H9 (cell line): ENCODE results near the gene CAPN9. TPM values are rescaled to one million over a fixed set of nuclear protein-coding genes. Genes with fewer than 3 reads are reported as not detected.

Source experiments
- DNase-seq: peaks from one replicate; pipeline ENCODE4 v3.0.0-alpha.2; 2017
- H2AFZ ChIP-seq: one replicate; pipeline ENCODE4 v1.6.1; 2013; ENCODE audit warnings: mild to moderate bottlenecking, low read length, control low read depth, moderate library complexity
- H2AK5ac ChIP-seq: 2 replicates; pipeline ENCODE4 v1.6.1; 2013; ENCODE audit warnings: low read length, control low read depth, mixed read lengths; ENCODE audit not compliant: insufficient read length
- H2BK120ac ChIP-seq: one replicate; pipeline ENCODE4 v1.6.1; 2013; ENCODE audit warnings: low read depth, mild to moderate bottlenecking, low read length, control low read depth, inconsistent platforms; ENCODE audit not compliant: poor library complexity, severe bottlenecking
- H2BK12ac ChIP-seq: 2 replicates; pipeline ENCODE4 v1.6.1; 2013; ENCODE audit warnings: low read length, control low read depth, mixed read lengths, low read depth; ENCODE audit not compliant: insufficient read length
- H2BK15ac ChIP-seq: 2 replicates; pipeline ENCODE4 v1.6.1; 2013; ENCODE audit warnings: low read depth, low read length, control low read depth
- H2BK20ac ChIP-seq: one replicate; pipeline ENCODE4 v1.6.1; 2013; ENCODE audit warnings: low read depth, mild to moderate bottlenecking, low read length, control low read depth, inconsistent platforms; ENCODE audit not compliant: poor library complexity, severe bottlenecking
- H2BK5ac ChIP-seq: 2 replicates; pipeline ENCODE4 v1.6.1; 2013; ENCODE audit warnings: low read length, control low read depth, mixed read lengths; ENCODE audit not compliant: insufficient read length
- H3K14ac ChIP-seq: 2 replicates; pipeline ENCODE4 v1.6.1; 2013; ENCODE audit warnings: low read length, control low read depth; ENCODE audit not compliant: insufficient read depth
- H3K18ac ChIP-seq: 2 replicates; pipeline ENCODE4 v1.6.1; 2013; ENCODE audit warnings: low read depth, mild to moderate bottlenecking, mixed read lengths, low read length, control low read depth; ENCODE audit not compliant: insufficient read length
- H3K23ac ChIP-seq: 2 replicates; pipeline ENCODE4 v1.6.1; 2013; ENCODE audit warnings: low read length, control low read depth, mixed read lengths, low read depth; ENCODE audit not compliant: insufficient read length
- H3K23me2 ChIP-seq: 2 replicates; pipeline ENCODE4 v1.6.1; 2013; ENCODE audit warnings: low read depth, mild to moderate bottlenecking, mixed read lengths, low read length, control low read depth; ENCODE audit not compliant: insufficient read length, poor library complexity, severe bottlenecking
- H3K27ac ChIP-seq: 2 replicates; pipeline ENCODE4 v1.5.1; 2013; ENCODE audit warnings: low read length, control low read depth, mixed read lengths, low read depth; ENCODE audit not compliant: insufficient read length
- H3K27me3 ChIP-seq: 2 replicates; pipeline ENCODE4 v1.6.1; 2013; ENCODE audit warnings: low read length, control low read depth, inconsistent platforms; ENCODE audit not compliant: insufficient read depth
- H3K4ac ChIP-seq: 2 replicates; pipeline ENCODE4 v1.6.1; 2013; ENCODE audit warnings: low read depth, mild to moderate bottlenecking, control low read depth, inconsistent platforms, low read length, moderate library complexity
- H3K4me1 ChIP-seq: 2 replicates; pipeline ENCODE4 v1.6.1; 2013; ENCODE audit warnings: low read length, control low read depth, inconsistent platforms; ENCODE audit not compliant: insufficient read depth
- H3K4me2 ChIP-seq: 2 replicates; pipeline ENCODE4 v1.6.1; 2013; ENCODE audit warnings: low read length, control low read depth, mixed read lengths; ENCODE audit not compliant: insufficient read length, insufficient read depth
- H3K56ac ChIP-seq: 2 replicates; pipeline ENCODE4 v1.6.1; 2013; ENCODE audit warnings: low read depth, mild to moderate bottlenecking, mixed read lengths, low read length, control low read depth; ENCODE audit not compliant: insufficient read length
- H3K79me1 ChIP-seq: 2 replicates; pipeline ENCODE4 v1.6.1; 2013; ENCODE audit warnings: low read depth, mild to moderate bottlenecking, moderate library complexity, low read length, control low read depth, inconsistent platforms; ENCODE audit not compliant: insufficient read depth, poor library complexity, severe bottlenecking
- H3K79me2 ChIP-seq: 2 replicates; pipeline ENCODE4 v1.6.1; 2013; ENCODE audit warnings: low read length, control low read depth, inconsistent platforms; ENCODE audit not compliant: insufficient read depth
- H3K9ac ChIP-seq: 2 replicates; pipeline ENCODE4 v1.6.1; 2013; ENCODE audit warnings: low read length, control low read depth, mixed read lengths; ENCODE audit not compliant: insufficient read length; ENCODE audit errors: extremely low read depth
- H3K9me3 ChIP-seq: one replicate; pipeline ENCODE4 v1.6.1; 2013; ENCODE audit warnings: low read depth, low read length, inconsistent platforms; ENCODE audit not compliant: control insufficient read depth
- H3T11ph ChIP-seq: one replicate; pipeline ENCODE4 v1.6.1; 2013; ENCODE audit warnings: mild to moderate bottlenecking, low read length, control low read depth, inconsistent platforms
- H4K20me1 ChIP-seq: one replicate; pipeline ENCODE4 v1.6.1; 2013; ENCODE audit not compliant: control insufficient read depth, insufficient read length, insufficient read depth
- H4K5ac ChIP-seq: 2 replicates; pipeline ENCODE4 v1.6.1; 2013; ENCODE audit warnings: low read depth, mild to moderate bottlenecking, mixed read lengths, low read length, control low read depth; ENCODE audit not compliant: insufficient read length
- H4K8ac ChIP-seq: replicated peaks from 2 replicates; pipeline ENCODE4 v1.6.1; 2013; ENCODE audit warnings: low read length, control low read depth, mixed read lengths, low read depth; ENCODE audit not compliant: insufficient read length
- H4K91ac ChIP-seq: 2 replicates; pipeline ENCODE4 v1.6.1; 2013; ENCODE audit warnings: low read depth, mild to moderate bottlenecking, moderate library complexity, mixed read lengths, low read length, control low read depth; ENCODE audit not compliant: insufficient read length
- H3K27ac Mint-ChIP-seq, 3 experiments: 2 replicates in 2 of 3; 3 replicates in 1 of 3; pipeline ENCODE4 v1.8.0; 2020 to 2021; ENCODE audit warnings: mixed read lengths in 3 of 3, mild to moderate bottlenecking in 1 of 3, moderate library complexity in 1 of 3
- H3K27me3 Mint-ChIP-seq: 2 replicates; pipeline ENCODE4 v1.8.0; 2021; ENCODE audit warnings: low read depth, mild to moderate bottlenecking, moderate library complexity, mixed read lengths
- H3K36me3 Mint-ChIP-seq, 3 experiments: 2 replicates in 2 of 3; 3 replicates in 1 of 3; pipeline ENCODE4 v1.8.0; 2020 to 2021; ENCODE audit warnings: low read depth in 3 of 3, mixed read lengths in 3 of 3; ENCODE audit not compliant: insufficient read depth in 1 of 3
- H3K4me1 Mint-ChIP-seq, 2 experiments: 2 replicates each; pipeline ENCODE4 v1.8.0; 2020; ENCODE audit warnings: mixed read lengths in 2 of 2
- H3K4me3 Mint-ChIP-seq, 2 experiments: 2 replicates in 1 of 2; 3 replicates in 1 of 2; pipeline ENCODE4 v1.8.0; 2020 to 2021; ENCODE audit warnings: mild to moderate bottlenecking in 2 of 2, mixed read lengths in 2 of 2, moderate library complexity in 1 of 2
- H3K9me3 Mint-ChIP-seq, 2 experiments: 2 replicates in 1 of 2; 3 replicates in 1 of 2; pipeline ENCODE4 v1.8.0; 2020; ENCODE audit warnings: mild to moderate bottlenecking in 2 of 2, mixed read lengths in 2 of 2, moderate library complexity in 1 of 2
- CTCF ChIP-seq: fragments of 200-600 bp; sonication (generic); conservative IDR thresholded peaks from 3 replicates; pipeline ENCODE4 v1.8.0; 2021; ENCODE audit warnings: antibody characterized with exemption, mild to moderate bottlenecking
- WGBS: extraction: QIAGEN DNeasy Blood & Tissue Kit; methylation state at CpG from one replicate; pipeline ENCODE4 v1.1.7; 2013; ENCODE audit warnings: missing lambda C conversion rate, low lambda C conversion rate, mixed read lengths; ENCODE audit not compliant: insufficient read length; ENCODE audit errors: extremely low coverage; 5-methylcytosine and 5-hydroxymethylcytosine counted together
- total RNA-seq: library from RNA; stranded (reverse); gene quantifications from 2 replicates; pipeline ENCODE4 v1.2.1, GENCODE V29; 2021

The CAPN9 gene
- total RNA-seq, 1 experiment from 2014 or later: 0.22 TPM

GRCh38 chr1:230711245-230711644, 35.9 kb upstream of the CAPN9 start:
- Mint-ChIP-seq H3K36me3 (no peaks in the 10 kb centered on the region), H3K27me3 (peaks cover 23% of the 10 kb centered on the region), H3K27ac (no peak overlapping the region), H3K9me3 (no peaks in the 10 kb centered on the region), H3K4me1 (peaks cover 13 to 20% of the 10 kb centered on the region in 2 experiments), H3K4me3 (no peak overlapping the region)
- Histone ChIP-seq H2BK15ac (no peak overlapping the region), H3K4me2 (no peak overlapping the region), H4K5ac (no peak overlapping the region), H4K91ac (no peak overlapping the region), H3K14ac (no peak overlapping the region), H2BK20ac (no peak overlapping the region), H2AK5ac (no peak overlapping the region), H3K79me2 (no peaks in the 10 kb centered on the region), H3K23me2 (no peaks in the 10 kb centered on the region), H3T11ph (no peak overlapping the region), H2BK12ac (no peak overlapping the region), H3K4me1 (no peaks in the 10 kb centered on the region), H3K9ac (no peak overlapping the region), H3K18ac (no peak overlapping the region), H2AFZ (no peak overlapping the region), H3K23ac (no peak overlapping the region), H3K27me3 (no peaks in the 10 kb centered on the region), H3K27ac (no peak overlapping the region), H4K20me1 (no peaks in the 10 kb centered on the region), H3K4ac (no peak overlapping the region), H2BK120ac (no peak overlapping the region), H4K8ac (no peak overlapping the region), H3K9me3 (no peaks in the 10 kb centered on the region), H3K56ac (no peak overlapping the region), H2BK5ac (no peak overlapping the region), H3K79me1 (no peaks in the 10 kb centered on the region)
- no CpG with 5 or more reads among the region's 3 CpGs for WGBS
- TF ChIP-seq CTCF: no peak
- no peak for DNase-seq
